Stimulated activated CD4-positive, alpha-beta T cell treated with anti-CD3 and anti-CD28 coated beads, Interleukin-1b, Interleukin-23, amount 100 ng/mL, for 4 hours (primary cell): ENCODE results near the gene DDX51.

Source experiments
- DNase-seq, 2 donors: peaks; one replicate each; pipeline ENCODE4 v3.0.0-alpha.2; 2020; ENCODE audit warnings: low read depth in 2 of 2

DDX51 gene

DNA sequence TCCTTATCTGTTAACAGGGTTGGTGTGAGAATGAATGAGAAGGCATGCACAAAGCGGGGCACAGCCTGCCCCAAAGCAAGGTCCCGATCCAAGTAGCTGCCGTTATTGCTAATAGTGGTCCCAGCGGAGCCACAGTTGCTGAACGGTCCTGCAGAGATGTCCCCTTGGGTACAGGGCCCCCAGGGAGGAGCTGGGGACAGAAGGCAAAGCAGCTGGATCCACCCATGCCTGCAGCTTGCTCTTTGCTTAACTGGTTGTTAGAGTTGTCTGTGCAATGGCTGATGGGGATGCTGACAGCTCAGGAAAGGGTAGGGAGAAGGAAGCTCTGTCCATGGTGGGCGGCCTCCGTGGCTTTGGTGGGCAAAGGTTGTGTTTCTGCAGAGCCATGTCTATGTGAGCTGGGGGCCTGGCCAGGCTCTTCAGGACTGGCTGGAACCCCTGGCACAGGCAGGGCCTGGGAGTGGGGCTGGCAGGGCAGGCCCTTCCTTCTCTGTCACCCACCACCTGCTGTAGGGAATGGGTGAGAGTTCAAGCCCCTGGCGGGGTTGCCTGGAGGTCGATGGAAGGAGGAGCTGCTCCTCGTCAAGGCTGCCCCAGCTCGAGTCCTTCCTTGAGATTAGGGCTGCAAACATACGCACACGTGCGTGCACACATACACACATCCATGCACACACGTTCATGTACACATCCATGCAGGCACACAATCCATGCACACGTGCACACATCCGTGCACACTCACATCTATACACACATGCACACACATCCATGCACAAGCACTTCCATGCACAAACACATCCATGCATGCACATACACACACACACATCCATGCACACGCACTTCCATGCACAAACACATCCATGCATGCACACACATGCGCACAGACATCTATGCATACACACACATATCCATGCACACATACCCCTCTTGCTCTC lies 35.6 kb upstream of the DDX51 start:
- DNase-seq, result no peak

DNA sequence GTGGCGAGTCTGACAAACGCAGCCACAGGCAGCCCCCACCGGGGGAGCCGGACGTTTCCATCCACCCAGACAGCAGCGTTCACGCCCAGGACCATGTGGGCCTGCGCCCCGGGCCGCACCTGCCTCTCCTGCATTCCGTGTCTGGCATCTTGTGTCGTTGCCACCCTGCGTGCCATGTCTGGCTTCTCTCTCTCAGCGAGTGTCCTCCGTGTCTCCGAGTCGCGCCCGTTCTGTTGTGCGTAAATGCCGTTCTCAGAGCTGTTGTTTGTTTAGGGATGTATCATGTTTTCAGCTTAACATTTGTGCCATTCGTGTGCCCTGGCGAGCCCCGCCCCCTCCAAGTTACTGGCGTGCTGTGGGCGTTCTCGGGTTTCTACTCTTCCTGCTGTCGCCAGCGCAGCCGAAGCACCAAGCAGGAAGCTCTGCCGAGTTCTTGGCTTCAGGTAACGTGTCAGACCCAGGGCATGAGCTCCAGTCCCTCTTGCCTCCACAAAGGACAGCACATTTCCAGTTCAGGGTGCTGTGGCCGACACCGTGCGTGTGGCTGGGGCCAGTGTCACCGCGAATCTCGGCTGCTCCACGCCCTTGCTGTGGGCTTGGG lies 34.8 kb upstream of the DDX51 start:
- peak in 1 of 2 donors; percentile 34 for DNase-seq

DNA sequence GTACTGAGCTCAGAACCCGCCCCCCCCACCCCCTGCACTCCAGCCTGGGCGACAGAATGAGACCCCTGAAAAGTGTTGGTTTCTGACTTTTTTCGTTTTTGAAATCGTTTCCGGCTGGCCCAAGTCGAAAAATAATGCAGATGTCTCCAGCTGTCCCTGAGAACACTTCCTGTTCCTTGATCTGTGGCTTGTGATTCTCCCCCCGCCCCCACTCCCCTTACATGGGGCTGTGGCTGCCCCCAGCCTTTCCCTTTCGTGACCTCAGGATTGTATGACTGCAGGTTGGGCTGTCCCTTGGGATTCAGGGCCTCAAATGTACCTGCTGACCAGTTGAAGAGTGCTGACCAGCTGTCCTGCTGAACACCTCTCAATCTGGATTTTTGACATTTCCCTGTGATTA lies 34.2 kb upstream of the DDX51 start:
- no peak for DNase-seq

DNA sequence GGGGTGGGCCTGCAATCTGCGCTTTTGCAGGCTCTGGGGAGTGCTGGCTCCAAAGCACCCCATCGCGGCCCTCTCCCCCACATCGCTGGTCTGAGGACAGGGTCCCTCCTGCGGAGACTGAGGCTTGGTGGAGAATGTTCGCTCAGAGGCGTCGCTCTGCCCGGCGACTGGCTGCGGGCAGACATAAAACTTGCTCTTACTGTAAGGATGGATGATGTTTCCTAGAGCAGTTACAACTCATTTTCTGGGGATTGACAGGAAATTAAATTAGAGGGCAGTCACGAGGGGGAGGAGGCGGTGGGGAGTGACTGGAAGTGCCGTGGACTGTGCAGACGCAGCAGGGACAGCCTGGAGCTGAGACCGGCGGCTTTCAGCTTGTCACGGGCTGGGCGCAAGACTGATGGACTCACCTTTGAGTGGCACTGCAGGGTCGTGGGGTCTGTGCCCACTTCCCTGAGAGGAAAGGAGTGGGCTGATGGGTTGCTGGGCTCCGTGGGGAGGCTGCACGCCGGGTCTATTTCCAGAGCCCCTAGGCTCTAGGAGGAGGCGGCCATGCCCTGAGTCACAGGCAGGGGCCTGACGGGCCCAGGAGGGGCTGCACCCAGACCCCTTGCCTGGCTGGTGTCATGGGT lies 32.9 kb upstream of the DDX51 start:
- no peak for DNase-seq

DNA sequence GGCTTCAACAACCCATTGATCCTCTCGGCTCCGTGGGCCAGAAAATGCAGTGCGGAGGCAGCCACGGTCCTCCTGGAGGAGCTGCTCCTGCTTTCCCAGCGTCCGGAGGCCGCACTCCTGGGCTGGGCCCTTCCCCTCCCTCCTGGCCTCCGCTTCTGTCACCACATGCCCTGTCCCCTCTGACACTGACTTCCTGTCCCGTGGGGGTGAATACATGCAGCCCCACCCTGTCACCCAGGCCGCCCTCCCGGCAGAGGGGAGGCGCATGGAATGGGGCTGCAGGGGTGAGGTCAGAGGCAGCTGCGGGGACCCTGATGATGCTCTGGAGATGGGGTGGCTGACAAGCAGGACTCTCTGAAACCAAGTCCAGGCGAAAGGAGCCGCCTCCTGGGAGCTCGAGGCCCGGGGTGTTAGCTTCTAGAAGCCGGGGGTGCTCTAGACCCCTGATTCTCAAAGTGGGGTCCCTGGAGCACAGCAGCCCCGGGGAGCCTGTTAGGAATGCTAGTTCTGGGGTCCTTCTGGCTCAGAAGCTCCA lies 32.3 kb upstream of the DDX51 start:
- DNase-seq, result no peak

DNA sequence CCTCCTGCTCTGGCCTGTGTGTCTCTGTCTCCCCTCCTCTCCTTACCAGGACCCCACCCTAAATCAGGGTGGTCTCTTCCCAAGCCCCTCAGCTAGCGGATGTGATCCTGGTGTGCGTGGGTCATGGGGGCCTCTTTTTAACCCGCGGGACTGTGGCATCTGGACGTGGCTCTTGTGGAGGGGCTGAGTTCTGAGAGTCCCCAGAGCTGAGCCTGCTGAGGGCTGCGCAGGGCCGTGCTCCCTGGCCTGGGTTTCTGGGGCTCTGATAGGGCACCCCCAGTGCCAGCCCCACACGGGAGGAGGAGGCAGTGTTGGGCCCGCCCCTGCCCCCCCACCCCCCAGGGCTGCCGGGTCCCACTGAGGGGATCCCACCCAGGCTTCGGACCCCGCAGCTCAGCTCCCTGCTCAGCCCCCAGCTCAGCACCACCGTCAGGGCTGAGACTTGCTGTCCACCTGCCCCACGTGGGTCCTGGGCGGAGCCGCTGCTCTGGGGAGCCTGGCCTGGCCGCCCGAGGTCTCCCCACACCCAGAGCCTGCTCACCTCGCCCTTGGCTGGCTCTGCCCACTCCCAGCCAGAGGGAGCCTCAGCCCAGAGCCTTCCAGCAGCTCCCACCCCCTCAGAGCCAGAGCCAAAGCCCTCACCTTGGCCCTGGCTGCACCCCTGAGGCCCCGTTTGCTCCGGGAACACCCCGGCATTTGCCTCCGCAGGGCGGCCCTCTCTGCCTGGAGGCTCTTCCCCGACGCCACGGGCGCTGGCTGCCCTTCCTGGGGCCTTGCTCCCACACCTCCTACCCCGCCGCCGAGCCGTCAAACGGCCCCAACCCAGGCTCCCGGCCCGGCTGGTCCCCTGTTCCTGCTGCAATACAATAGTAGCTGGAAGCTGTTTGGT lies 31.6 kb upstream of the DDX51 start:
- DNase-seq, result no peak

DNA sequence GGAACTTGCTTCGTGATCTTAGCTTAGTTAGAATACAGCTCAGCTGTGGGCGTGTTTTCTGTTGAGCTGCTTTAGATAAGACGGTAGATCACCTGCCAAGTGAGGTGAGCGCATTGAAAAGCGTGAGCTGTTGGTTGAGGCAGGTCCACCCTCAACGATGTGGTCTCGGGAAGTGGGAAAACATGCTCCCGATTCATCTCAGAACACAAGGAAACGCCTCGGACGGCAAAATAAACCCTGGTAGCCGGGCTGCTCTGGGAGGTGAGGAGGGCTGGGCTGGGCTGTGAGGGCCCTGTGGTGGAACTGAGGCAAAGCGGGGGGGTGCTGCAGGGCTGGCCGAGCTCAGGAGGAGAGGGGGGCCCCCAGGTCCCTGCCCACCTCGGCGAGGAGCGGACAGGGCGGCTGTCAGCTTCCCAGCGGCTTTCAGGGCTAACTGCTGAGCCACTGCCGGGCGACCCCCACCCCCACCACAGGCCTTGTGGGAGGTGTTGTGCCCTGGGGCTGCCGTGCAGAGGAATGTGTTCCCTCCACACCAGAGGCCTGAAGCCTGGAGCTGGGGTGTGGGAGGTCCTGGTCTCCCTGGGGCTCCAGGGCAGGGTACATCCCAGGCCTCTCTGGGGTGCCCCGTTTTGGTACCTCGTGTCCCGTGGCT lies 30.8 kb upstream of the DDX51 start:
- no peak for DNase-seq

DNA sequence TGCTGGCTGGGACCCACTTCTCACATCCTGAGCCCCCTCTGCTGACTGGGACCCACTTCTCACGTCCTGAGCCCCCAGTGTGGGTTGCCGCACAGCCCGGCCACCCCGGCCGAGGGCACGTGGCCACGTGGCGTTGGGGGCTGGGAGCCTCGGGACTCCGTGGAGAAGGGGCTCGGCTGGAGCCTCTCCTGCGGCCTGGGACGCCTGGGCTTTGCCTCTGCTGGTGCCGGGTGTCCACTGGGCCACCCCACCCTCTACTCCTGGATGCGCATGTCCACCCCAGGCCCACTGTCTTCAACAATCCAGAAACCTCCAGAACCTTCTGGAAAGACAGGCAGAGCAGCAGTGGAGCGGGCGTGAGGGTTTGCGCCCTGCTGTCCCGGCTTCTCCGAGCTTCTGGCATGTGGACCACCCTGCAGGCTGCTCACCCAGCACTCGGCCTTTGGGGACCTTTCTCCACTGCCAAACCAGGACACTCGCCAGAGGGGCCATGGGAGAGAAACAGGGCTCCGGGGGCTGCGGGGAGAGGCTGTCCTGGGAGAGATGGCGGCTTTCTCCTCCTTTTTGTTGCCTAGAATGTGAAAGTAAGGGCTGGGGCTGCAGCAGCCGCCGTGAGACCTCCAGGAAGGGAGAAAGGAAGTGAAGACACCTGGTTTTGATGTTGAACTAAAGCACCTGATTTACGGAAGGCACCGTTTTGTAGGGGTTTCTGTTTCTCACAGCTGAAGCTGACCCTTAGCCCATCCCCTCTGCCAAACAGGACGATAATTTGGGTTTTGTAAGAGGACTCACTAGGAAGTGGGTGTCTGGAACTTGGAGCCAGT lies 30.1 kb upstream of the DDX51 start:
- no peak for DNase-seq

DNA sequence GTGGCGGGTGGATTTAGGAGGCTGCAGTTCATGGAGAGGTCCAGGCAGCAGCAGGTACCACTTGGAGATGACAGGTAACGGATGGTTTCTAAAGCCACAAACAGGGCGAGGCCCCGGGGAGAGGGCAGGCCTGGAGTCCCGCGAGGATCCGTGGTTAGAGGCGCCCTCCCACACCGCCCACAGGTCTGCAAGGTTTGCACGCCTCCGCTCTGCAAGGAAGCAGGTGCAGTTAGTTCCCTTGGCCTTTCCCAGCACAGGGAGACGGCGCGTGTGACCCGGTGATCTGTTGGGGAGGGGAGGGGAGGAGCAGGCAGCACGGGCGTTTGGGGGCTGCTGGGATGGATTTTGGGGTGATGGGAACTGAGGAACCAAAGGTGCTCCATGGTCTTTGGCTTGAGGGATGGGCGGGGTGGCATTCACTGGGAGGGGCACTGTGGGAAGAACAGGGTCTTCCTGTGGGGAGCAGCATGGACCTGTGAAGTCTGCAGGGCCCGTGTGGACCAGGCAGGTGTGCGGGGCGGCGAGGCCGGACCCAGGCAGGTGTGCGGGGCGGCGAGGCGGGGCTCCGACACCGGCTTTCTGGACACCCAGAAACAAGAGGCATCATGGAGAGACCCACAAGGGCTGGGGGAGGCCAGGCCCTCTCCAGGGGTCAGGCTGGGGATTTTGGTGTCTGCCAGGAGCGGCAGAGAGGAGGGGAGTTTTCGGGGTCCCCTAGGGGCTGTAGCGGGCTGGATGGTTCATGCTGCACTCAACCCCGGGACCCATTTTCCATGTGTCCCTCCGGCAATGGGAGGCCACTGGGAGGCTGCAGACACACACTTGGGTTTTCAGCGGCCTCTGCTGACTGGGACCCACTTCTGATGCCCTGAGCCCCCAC lies 29.3 kb upstream of the DDX51 start:
- DNase-seq, result no peak

DNA sequence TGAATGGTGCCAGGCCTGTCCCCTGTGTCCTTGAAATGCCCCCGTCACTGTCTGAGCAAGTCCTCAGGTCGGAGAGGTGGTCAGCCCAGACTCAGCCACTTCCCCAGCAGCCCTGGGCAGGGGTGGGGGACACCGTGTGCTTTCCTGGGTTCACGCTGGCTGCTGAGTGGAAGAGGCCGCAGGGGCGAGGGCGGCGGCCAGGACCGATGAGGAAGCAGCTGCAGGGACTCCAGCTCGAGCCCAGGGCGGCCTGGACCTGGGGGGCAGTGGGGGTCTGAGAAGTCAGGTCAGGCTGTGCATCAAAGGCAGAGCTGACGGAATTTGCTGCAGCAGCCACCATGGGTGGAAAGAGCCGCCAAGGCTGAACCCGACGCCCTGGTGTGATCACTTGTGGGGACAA lies 28.5 kb upstream of the DDX51 start:
- DNase-seq, result no peak

DNA sequence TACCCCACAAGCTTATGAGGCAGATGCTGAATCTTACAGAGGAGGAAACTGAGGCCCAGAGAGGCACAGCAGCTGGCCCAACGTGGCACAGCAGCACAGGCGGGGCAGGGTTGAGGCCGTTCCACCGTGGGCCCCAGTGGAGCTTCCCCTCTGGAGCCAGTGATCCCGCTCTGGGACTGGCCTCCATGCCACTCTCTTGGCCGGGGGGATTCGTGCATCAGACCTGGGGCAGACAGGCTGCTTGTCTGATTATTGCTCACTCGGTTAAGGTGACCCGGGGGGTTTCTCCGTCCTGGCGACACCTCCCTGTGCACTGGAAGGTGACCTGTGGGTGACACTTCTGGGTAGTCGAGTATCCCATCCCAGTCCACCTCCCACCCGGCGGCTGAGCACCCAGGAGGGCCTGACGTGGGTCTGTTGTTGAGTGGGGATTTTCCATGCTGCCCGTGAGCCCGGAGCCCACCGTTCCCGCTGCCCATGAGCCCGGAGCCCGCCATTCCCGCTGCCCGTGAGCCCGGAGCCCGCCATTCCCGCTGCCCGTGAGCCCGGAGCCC lies 27.9 kb upstream of the DDX51 start:
- no peak for DNase-seq

DNA sequence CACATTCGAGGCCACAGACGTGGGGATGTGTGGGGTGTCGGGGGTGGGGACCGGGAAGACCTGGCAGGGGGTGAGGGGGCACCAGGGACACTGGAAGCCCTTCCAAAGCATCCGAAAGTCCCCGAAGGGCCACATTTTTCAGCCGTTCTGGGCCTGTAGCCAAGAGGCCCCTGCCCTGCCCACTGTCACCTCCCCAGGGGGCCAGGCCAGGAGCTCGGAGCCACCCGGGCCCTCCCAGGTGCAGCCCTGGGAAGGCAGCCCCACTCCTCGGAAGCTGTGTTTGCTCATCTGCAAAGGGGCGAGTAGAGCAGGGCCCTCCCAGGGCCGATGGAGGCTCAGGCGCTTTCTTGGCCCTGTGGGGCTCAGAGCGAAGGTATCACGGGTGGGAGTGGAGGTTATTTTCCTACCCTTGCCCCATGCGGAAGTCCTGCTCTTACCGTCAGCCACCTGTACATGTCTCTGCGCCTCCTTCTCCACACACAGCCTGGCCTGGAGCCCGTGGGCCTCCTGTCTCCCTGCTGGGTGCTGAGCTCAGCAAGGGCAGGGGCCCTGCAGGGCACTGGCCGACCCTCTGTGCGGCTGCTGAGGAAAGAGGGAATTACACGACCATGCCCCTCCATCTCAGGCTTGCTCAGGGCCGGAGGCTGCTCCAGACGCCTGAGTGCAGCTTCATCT lies 27.3 kb upstream of the DDX51 start:
- DNase-seq, result no peak

DNA sequence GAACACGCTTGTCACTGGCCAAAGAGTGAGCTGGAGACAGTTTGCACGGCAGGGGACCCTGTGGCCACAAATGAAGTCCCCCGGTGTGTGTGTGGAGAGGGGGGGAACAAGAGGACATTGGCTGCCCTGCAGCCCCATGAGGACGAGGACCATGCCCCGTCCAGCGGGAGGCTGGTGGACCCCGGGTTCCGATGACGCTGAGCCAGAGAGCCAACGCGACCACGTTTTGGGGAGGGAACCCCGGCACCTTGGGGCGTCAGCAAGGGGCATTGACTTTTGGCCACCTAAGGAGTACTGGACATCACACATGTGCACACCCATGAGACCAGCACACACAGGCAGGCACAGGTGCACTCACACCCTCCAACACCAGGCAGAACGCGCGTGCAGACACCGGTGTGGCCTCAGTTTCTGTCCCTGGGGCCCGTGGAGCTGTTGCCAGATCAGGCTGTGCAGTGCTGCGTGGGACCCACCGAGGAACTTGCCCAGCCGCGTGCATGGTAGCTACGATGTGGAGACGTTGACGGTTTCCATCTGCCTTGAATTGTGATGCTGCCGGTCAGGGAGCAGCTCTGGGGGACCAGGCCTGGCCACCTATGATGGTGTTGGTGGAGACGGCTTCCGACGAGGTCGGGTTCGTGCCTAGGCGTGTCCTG lies 26.6 kb upstream of the DDX51 start:
- no peak for DNase-seq

DNA sequence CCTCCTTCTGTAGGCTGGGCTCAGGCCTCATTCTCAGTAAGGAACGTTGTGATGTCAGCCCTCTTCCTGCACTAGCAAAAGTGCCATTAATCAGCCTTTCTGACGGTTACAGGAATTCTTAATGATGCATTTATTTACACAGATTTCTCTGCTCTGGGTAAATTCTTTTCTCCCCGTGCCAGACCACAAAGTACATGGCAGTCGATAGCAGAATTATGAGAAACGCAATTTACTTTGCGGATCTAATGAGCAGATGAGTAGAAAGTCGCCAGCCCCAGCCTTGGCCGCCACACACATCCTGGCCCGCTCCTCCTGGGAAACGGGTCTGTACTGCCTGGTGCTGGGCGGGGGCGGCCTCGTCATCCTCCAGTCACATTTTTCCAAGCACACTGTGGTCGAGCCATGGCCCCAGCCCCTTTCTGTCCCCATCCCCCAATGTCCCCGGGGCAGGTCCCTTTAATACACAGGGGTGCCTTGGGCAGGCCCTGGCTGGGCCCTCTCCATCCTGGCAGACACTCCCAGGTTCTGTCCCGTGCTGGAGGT lies 26.0 kb upstream of the DDX51 start:
- DNase-seq, result no peak

DNA sequence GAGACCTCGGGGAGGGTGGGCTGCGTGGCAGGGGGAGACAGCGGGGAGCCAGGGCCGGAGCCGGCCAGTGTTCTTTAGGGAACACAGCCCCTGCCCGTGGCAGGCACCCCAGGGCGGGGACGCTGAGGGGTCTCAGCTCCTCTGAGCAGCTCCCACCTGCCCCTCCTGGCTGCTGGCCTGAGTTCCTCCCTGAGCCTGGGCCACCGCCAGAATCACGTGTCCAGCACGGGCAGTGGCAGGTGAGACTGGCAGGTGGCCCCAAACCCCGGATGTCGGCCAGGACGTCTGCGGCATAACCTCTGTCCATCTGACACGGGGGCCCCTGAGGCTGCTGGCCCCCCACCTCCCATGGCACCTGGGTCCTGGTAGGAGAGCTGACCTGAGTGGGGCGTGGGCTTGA lies 25.3 kb upstream of the DDX51 start:
- no peak for DNase-seq

DNA sequence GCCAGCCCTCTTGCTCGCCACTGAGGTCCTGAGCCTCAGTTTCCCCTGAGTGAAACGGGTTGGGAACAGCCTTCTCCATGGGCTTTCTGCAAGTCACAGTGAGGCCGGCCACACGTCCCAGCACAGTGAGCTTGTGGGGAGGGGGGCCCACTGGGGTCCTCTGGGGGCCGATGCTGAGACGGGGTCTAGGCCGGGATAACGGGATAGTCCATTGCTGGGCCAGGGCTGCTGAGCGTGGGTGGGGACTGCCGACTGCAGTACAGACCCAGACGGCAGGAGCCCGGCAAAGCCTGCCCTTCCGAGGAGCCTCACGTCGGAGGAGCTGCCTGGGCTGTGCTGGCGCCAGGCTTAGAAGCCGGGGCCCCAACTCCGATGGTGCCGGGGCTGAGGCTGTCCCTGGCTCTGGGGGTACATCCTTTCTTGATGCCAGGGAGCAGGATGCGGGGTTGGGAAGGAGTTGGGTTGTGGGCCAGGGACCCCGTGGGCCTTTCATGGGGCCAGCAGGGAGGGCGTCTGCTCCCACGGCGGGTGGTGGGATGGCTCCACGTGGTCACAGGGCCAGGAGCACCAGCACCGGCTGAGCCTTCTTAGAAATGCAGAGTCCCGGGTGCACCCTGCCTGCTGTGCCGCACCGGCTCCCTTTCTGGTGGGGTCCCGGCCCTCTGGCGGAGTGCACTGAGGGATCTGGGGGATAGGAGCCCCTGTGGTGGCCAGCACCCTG lies 24.4 kb upstream of the DDX51 start:
- DNase-seq, result no peak
